ENCODE measurements around the gene ALDH1L1.
"Not testable (repeated sequence)": the region's sequence is repeated elsewhere in the genome, so short reads cannot be mapped to it uniquely, and the experiment has no call there.

ALDH1L1 gene

DNA sequence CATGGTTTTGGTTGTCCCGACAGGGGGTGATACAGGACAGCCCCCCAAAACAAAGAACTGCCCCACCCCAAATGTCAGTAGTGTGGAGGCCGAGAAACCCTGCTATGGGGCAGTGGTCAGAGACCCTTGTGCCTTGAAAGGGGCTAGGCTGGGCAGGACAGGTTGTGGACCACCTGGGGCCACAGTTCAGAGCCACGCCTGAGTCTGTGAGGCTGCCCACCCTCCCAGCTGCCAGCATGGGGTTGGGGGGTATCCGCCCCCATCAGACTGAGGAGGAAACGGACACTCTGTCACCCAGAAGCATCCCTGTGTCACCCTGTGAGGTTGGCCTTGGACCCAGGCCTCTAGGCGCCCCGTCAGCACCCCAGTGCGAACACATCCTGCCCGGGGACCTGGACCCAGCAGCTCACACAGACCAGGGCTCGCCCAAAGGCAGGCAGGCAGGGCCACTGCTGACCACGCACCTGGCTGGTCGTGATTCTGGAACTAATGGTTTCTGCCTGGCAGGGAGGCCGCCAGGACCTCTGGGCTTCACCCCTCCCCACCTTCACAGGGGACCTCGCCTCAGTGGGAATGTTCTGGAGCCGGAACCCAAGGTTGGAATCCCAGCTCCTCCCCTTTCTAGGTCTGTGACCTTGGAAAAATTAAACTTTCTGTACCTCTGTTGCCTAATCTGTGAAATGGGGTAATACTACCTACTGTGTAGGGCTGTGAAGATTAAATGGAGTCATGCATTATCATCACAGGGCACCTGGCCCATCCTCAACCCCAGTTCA is 97.8 kb downstream of the ALDH1L1 start:
- DNase-seq (ENCODE audit: low spot score), result no peak

- DNase-seq (ENCODE audit: low spot score), result peak; percentile 84
Observed at GRCh38 chr3:126081618-126082361, 98.6 kb downstream of the ALDH1L1 start.

- no peak for DNase-seq (ENCODE audit: low spot score)
Observed at GRCh38 chr3:126080970-126081369, 99.4 kb downstream of the ALDH1L1 start.

- DNase-seq (ENCODE audit: low spot score), result no peak
Observed at GRCh38 chr3:126078866-126079265, 101.5 kb downstream of the ALDH1L1 start.

- no peak for DNase-seq (ENCODE audit: low spot score)
Observed at GRCh38 chr3:126077754-126078153, 102.6 kb downstream of the ALDH1L1 start.

- no peak for DNase-seq (ENCODE audit: low spot score)
Observed at GRCh38 chr3:126076140-126076539, 104.2 kb downstream of the ALDH1L1 start.

DNA sequence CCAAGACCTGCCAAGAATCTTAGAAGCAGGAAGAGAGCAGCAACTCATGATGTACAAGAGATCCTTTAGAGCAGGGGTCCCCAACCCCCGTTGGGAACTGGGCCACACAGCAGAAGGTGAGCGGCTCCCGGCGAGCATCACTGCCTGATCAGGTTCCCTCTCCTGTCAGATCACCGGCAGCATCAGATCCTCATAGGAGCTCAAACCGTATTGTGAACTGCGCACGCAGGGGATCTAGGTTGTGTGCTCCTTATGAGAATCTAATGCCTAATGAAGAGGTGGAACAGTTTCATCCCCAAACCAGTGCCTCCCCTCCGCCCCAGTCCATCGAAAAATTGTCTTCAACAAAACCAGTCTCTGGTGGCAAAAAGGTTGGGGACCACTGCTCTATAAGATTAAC is 110.2 kb downstream of the ALDH1L1 start:
- DNase-seq (ENCODE audit: low spot score), result no peak

DNA sequence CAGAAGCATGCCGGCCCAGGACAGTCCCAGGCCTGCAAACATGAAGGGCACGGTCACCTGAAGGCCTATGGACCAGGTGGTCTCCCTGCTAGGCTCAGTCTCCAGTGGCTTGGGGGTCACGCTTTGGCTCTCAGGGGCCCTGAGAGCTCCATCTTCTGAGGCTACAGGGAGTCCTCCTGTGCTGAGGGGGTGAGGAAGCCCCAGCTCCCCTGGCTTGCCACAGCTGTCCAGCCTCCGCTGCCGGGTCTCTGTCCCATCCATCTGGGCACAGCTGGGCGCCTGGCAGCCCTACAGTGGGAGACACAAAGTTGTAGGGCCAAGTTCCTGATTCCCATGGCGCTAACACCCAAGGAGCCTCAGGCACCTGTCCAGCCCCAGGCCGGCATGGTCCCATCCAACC is 112.4 kb downstream of the ALDH1L1 start:
- DNase-seq (ENCODE audit: low spot score), result no peak

GRCh38 chr3:126066676-126067075 is 113.7 kb downstream of the ALDH1L1 start:
- DNase-seq (ENCODE audit: low spot score), result not testable (repeated sequence)

- DNase-seq (ENCODE audit: low spot score), result no peak
Observed at GRCh38 chr3:126065876-126066275, 114.5 kb downstream of the ALDH1L1 start.

- peak; percentile 6 for DNase-seq (ENCODE audit: low spot score)
Observed at GRCh38 chr3:126064627-126065258, 115.6 kb downstream of the ALDH1L1 start.

DNA sequence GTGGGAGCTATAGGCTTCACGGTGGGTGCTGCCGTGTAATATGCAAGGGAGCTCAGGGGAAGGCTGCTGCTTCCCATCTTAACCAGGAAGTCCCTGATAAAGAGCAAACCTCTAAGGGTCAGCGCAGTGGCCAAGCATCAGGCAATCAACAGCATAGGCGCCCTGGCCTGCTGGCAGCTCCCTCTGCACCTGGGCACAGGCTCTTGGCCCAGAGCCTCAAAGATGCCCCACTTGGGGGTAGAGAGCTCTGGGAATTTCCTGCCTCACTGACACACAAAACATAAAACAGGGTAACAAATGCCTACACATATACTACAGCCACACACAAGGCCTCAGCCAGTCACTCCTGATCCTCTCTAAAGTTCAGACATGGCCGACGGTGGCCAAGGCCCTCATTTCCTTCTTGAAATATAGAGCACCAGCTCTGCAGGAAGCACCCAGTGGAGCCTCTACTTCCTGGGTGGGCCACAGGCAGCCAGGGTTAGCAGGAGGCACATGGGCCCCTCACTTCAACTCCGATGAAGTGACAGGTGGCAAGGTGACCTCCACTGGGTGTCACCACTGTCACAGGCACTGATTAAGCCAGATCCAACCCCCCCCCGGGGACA is 116.9 kb downstream of the ALDH1L1 start:
- no peak for DNase-seq (ENCODE audit: low spot score)

DNA sequence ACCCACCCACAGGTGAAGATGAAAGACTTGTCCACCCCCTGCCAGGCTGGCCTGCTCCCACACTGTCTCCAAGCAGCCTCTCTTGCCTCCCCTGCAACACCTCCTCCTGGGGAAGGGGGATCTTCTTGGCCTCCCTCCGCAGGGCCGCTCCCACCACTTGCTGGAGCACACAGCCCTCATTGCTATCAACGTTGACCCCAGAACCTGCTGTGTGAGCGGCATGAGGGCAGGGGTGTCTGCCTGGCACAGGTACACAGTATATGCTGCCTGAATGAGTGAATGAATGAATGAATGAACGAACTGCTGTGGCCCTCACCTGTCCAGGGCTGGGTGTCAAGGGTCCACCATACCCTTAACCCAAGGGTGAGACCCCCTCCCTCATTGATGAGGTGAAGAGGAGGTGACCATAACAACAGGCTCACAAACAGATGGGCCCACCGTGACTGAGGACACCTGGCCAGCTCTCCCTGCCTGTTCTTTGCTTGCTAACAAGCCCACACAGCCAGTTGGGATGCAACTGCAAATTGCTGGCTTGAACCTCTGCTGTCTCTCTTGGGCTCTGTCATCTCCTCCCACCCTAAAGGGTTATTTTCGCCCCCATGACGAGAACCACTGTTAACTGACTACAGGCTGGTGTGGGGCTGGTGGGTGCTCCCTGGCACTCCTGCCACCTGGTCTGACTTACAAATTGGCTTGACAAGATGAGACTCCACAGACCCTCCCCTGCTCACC is 118.9 kb downstream of the ALDH1L1 start:
- no peak for DNase-seq (ENCODE audit: low spot score)

GRCh38 chr3:126060613-126061145 is 119.7 kb downstream of the ALDH1L1 start:
- no peak for DNase-seq (ENCODE audit: low spot score)

DNA sequence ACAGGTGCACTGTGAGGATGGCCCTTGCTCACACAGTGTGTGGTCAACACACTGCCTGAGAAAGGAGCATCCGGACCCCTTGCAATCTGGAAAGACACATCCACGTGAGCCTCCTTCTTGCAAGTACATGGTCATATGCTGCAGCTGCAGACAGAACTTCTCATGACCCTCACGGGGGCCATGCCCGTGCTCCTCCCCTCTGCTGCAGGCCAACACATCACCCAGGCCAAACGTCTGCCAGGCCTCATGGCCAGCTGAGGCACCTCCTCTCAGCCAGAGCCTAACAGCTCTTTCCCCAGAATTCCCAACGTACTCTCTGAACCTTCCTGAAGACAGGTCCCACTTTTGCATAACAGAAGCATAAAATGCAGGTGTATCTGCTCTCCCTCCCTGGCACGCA is 121.7 kb downstream of the ALDH1L1 start:
- DNase-seq (ENCODE audit: low spot score), result no peak

DNA sequence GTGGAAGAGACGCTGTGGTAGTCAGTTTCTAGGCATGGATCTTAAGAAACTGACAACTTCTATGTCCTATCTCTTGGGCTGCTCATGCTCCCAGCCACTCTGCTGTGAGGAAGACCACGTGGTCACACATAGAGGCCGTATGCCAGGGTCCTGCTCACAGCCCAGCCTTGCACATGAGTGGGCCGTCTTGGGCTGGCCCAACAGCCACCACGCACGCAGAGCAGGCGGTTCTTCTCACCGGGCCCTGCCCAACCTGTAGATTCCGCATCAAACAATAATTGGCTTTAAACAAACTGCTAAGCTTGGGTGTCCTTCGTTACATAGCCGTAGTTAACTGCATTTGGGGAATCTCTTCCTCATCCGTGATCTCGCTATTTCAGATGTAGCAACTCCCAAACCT is 122.5 kb downstream of the ALDH1L1 start:
- DNase-seq (ENCODE audit: low spot score), result no peak

- no peak for DNase-seq (ENCODE audit: low spot score)
Observed at GRCh38 chr3:126057501-126057819, 122.9 kb downstream of the ALDH1L1 start.

- DNase-seq (ENCODE audit: low spot score), result peak; percentile 20
Observed at GRCh38 chr3:126056681-126057500, 123.5 kb downstream of the ALDH1L1 start.

- no peak for DNase-seq (ENCODE audit: low spot score)
Observed at GRCh38 chr3:126056088-126056487, 124.3 kb downstream of the ALDH1L1 start.

DNA sequence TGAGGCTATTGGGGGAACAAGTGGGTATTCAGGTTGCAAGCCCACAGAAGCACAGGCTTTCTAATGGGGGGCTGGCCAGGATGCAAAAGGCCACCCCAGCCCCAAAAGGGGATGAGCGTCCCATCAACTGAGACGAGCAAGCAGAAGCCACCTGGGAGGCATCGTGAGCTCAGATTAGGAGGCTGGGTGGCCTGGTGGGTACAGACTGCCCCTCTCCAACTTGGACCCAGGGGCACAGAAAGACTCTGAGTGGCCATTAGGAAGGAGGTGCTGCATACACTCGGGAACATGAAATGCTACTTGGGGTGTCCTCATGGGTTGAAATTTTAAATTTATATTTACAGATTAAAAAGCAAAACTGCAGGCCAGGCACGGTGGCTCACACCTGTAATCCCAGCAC is 125.5 kb downstream of the ALDH1L1 start:
- no peak for DNase-seq (ENCODE audit: low spot score)

Data from kidney tubule cell (primary cell).